Fibroblast of peridontal ligament (primary cell): ENCODE measurements around the gene NME2.
"Not testable (repeated sequence)": the region's sequence is repeated elsewhere in the genome, so short reads cannot be mapped to it uniquely, and the experiment has no call there.

ENCODE experiments used
- DNase-seq: peaks from one replicate; pipeline ENCODE4 v3.0.0-alpha.2; 2010; ENCODE audit errors: extremely low read depth

Gene NME2

GRCh38 chr17:51153210-51154072 lies 12.8 kb upstream of the NME2 start, which contains the start of gene NME1:
TSS of gene NME1 (plus strand) at chr17:51153559. CDS start at chr17:51155655, 2,096 bp downstream.
- DNase-seq: peak; percentile 100

GRCh38 chr17:51154176-51154575 lies 12.0 kb upstream of the NME2 start:
- DNase-seq: peak; percentile 14

GRCh38 chr17:51155416-51155815 lies 10.8 kb upstream of the NME2 start:
- DNase-seq: no peak

GRCh38 chr17:51159604-51160003 lies 6.6 kb upstream of the NME2 start:
- no peak for DNase-seq

GRCh38 chr17:51161541-51161940 lies 4.7 kb upstream of the NME2 start:
- no peak for DNase-seq

GRCh38 chr17:51164911-51165679 lies 1.1 kb upstream of the NME2 start:
- no peak for DNase-seq

GRCh38 chr17:51165680-51166197 lies 472 bp upstream of the NME2 start:
- DNase-seq: no peak

GRCh38 chr17:51166987-51167931 lies 1.0 kb downstream of the NME2 start:
- no peak for DNase-seq

- no peak for DNase-seq
Observed at GRCh38 chr17:51169340-51169739, 3.1 kb downstream of the NME2 start.

- DNase-seq: no peak
Observed at GRCh38 chr17:51170736-51171135, 4.5 kb downstream of the NME2 start.

- DNase-seq: not testable (repeated sequence)
Observed at GRCh38 chr17:51172030-51172429, 5.8 kb downstream of the NME2 start.

- DNase-seq: no peak
Observed at GRCh38 chr17:51180486-51180885, 14.3 kb downstream of the NME2 start.

- no peak for DNase-seq
Observed at GRCh38 chr17:51184124-51184523, 17.9 kb downstream of the NME2 start.

GRCh38 chr17:51185763-51186332 lies 19.6 kb downstream of the NME2 start:
- DNase-seq: no peak

- peak; percentile 44 for DNase-seq
Observed at GRCh38 chr17:51188271-51188833, 22.1 kb downstream of the NME2 start.

GRCh38 chr17:51189162-51189561 lies 23.0 kb downstream of the NME2 start:
- DNase-seq: no peak

- peak; percentile 64 for DNase-seq
Observed at GRCh38 chr17:51189628-51190027, 23.4 kb downstream of the NME2 start.

- no peak for DNase-seq
Observed at GRCh38 chr17:51191895-51192294, 25.7 kb downstream of the NME2 start.

GRCh38 chr17:51197754-51198153 lies 31.5 kb downstream of the NME2 start:
- no peak for DNase-seq

- DNase-seq: no peak
Observed at GRCh38 chr17:51200295-51200694, 34.1 kb downstream of the NME2 start.

GRCh38 chr17:51200846-51201245 lies 34.6 kb downstream of the NME2 start:
- no peak for DNase-seq
